BLaER1 treated with 17β-estradiol and CSF1 and Interleukin-3, amounts not matched to agents 10 nM and 100 nM (cell line): ENCODE measurements around the gene PLA2G3.

Experiments used
- H3K27ac ChIP-seq, 11 experiments: shearing (Covaris generic); formaldehyde crosslinking; 2 replicates each; pipeline ENCODE4 v1.8.1; 2022
- H3K27me3 ChIP-seq, 11 experiments: shearing (Covaris generic); formaldehyde crosslinking; 2 replicates each; pipeline ENCODE4 v1.8.1; 2022
- H3K36me3 ChIP-seq, 11 experiments: shearing (Covaris generic); formaldehyde crosslinking; 2 replicates each; pipeline ENCODE4 v1.8.1; 2022
- H3K4me1 ChIP-seq, 10 experiments: shearing (Covaris generic); formaldehyde crosslinking; 2 replicates each; pipeline ENCODE4 v1.8.1; 2022
- H3K4me2 ChIP-seq, 11 experiments: shearing (Covaris generic); formaldehyde crosslinking; 2 replicates each; pipeline ENCODE4 v1.8.1; 2022
- H3K4me3 ChIP-seq, 10 experiments: shearing (Covaris generic); formaldehyde crosslinking; 2 replicates each; pipeline ENCODE4 v1.8.1; 2022
- H3K9ac ChIP-seq, 11 experiments: shearing (Covaris generic); formaldehyde crosslinking; 2 replicates each; pipeline ENCODE4 v1.8.1; 2022
- H3K9me3 ChIP-seq, 11 experiments: shearing (Covaris generic); formaldehyde crosslinking; replicated peaks in 1 of 11; 2 replicates each; pipeline ENCODE4 v1.8.1; 2022
- H4K20me1 ChIP-seq, 11 experiments: shearing (Covaris generic); formaldehyde crosslinking; 2 replicates each; pipeline ENCODE4 v1.8.1; 2022
- Cebpa-rat ChIP-seq, 11 experiments: shearing (Covaris generic); IDR thresholded peaks; 2 replicates each; pipeline ENCODE4 v1.8.1; 2022

PLA2G3 gene

DNA sequence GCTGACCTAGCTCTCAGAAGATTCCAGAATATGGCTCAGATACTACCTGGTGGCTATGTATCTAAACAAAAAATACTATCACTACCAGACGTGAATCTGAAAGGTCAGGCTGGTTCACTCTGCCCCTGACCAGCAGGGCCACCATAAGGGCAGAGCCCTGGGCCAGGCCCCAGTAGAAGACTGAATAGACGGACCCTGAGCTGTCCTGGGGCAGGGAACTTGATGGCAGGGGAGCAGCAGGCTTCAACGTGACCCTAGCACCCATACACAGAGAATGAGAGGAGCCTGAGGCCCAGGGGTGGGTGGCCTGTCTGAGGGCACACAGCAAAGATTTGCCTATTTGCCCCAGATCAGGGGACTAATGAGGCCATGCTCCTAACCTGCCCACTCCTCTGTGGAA, 13.0 kb upstream of the PLA2G3 start:
- Histone ChIP-seq H3K4me1 (peaks cover 0 to 3% (median 0%) of the 10 kb centered on the region in 10 experiments; a peak in 1 of 20 replicates), H3K9me3 (no peaks in the 10 kb centered on the region), H3K36me3 (no peaks in the 10 kb centered on the region), H3K27ac (no peak overlapping the region), H3K4me3 (no peak overlapping the region), H3K27me3 (no peaks in the 10 kb centered on the region), H3K4me2 (no peak overlapping the region), H4K20me1 (no peaks in the 10 kb centered on the region), H3K9ac (peak overlapping the region in 1 of 11 experiments; percentile 22; a peak in 1 of 22 replicates)
- TF ChIP-seq Cebpa-rat (IDR thresholded peaks at IDR 0.05), result no peak

DNA sequence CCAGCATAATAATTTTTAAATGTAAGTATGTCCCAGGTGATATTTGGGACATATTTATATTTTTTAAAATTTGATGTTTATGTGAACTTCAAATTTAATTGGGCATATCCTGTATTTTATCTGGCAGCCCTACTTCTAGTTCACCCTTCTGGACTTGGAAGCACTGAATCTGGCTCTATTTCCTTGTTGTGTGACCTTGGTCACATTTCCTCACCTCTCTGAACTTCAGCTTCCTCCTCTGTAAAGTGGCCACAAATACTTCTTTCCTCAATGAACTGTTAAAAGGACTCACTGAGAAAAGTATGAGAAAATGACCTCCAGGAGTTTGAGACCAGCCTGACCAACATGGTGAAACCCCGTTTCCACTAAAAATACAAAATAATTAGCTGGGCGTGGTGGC, 11.6 kb upstream of the PLA2G3 start:
- Histone ChIP-seq H4K20me1 (no peaks in the 10 kb centered on the region), H3K4me2 (no peak overlapping the region), H3K4me3 (no peak overlapping the region), H3K27me3 (no peaks in the 10 kb centered on the region), H3K4me1 (peaks cover 0 to 3% (median 0%) of the 10 kb centered on the region in 10 experiments; a peak in 1 of 20 replicates), H3K9me3 (peaks cover 8 to 11% (median 10%) of the 10 kb centered on the region in 11 experiments), H3K36me3 (no peaks in the 10 kb centered on the region), H3K9ac (peak overlapping the region in 1 of 11 experiments; percentile 43; a peak in 1 of 22 replicates), H3K27ac (no peak overlapping the region)
- no peak for TF ChIP-seq Cebpa-rat (IDR thresholded peaks at IDR 0.05)

DNA sequence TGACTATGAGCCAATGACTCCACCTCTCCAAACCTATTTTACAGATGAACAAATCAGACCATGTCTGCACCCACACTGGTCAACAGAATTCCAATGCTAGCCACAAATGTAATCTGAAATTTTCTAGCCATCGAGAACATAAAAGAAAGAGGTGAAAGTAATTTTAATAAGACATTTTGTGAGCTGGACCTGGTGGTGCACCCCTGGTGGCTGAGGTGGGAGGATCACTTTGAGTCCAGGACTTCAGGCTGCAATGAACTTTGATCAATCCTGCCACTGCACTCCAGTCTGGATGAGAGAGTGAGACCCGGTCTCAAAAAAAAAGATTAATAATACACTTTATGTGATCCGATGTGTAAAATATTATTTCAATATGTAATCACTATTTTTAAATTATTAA, 10.3 kb upstream of the PLA2G3 start:
- Histone ChIP-seq H3K27ac (no peak overlapping the region), H3K4me1 (peaks cover 0 to 3% (median 0%) of the 10 kb centered on the region in 10 experiments; a peak in 1 of 20 replicates), H3K27me3 (no peaks in the 10 kb centered on the region), H3K4me3 (no peak overlapping the region), H3K9me3 (peaks cover 13 to 18% (median 16%) of the 10 kb centered on the region in 11 experiments), H3K9ac (no peak overlapping the region), H3K4me2 (no peak overlapping the region), H3K36me3 (no peaks in the 10 kb centered on the region), H4K20me1 (no peaks in the 10 kb centered on the region)
- no peak for TF ChIP-seq Cebpa-rat (IDR thresholded peaks at IDR 0.05)

DNA sequence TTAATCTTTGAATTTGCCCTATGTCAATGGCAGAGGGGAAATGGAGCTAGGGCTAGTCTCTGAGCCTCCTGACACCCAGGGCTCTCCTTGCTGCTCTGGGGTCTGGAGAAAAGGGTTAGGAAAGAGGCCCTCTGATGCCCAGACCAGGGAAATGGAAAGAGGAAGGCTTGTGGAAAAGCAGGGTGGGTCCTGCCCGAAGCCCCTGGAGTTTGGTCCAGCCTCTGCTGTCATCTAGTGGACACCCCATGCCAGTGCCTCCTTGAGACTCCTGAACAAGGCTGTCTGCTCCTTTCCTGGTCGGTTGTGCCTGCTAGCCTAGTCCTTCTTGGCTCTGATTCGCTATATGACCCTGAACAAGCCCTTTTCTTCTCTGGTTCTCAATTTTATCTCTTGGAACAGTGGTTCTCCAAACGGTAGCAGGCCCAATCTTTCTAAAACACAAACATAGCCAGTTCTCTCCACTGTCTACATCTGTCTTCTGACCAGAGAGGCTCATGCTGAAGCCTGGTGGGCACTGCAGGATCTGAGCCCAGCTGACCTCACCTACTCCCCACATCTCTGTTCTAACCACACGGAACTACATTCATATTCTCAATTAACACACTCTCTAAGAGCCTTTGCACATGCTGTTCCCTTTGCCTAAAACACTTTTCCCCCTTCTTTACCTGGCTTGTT, 8.8 kb upstream of the PLA2G3 start:
- H3K4me1 ChIP-seq, result peaks cover 0 to 3% (median 0%) of the 10 kb centered on the region in 10 experiments; a peak in 1 of 20 replicates
- peak overlapping the region in 1 of 11 experiments; percentile 15; a peak in 1 of 22 replicates for H3K9ac ChIP-seq
- no peak overlapping the region; a peak in 1 of 22 replicates for H3K27ac ChIP-seq
- no peaks in the 10 kb centered on the region for H3K27me3 ChIP-seq
- H3K36me3 ChIP-seq, result no peaks in the 10 kb centered on the region
- no peak overlapping the region for H3K4me2 ChIP-seq
- H3K9me3 ChIP-seq, result peaks cover 13 to 31% (median 23%) of the 10 kb centered on the region in 11 experiments
- H4K20me1 ChIP-seq, result no peaks in the 10 kb centered on the region
- no peak overlapping the region for H3K4me3 ChIP-seq
- TF ChIP-seq Cebpa-rat (IDR thresholded peaks at IDR 0.05), result no peak

DNA sequence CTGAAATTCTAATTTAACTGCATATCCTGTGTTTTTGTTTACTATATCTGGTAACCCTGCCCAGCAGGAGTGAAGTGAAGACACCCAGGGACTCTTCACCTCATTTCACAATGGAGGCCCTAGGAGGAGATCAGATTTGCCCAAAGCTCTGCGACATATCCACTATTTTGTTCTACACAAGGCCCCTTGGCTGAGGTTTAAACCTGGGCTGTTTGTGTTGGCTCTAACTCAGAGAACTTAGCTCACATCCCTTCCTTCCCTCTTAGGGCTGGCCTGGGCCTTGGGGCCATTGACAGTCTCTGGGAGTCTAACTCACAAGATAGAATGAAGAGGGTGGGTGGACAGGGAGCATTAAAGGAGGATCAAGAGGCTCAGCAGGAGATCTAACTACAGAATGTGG, 8.2 kb upstream of the PLA2G3 start:
- no peak for TF ChIP-seq Cebpa-rat (IDR thresholded peaks at IDR 0.05)
- H3K36me3 ChIP-seq, result no peaks in the 10 kb centered on the region
- H3K4me2 ChIP-seq, result no peak overlapping the region
- H3K4me3 ChIP-seq, result no peak overlapping the region
- no peak overlapping the region for H3K27ac ChIP-seq
- no peak overlapping the region for H3K9ac ChIP-seq
- H3K9me3 ChIP-seq, result peaks cover 13 to 31% (median 23%) of the 10 kb centered on the region in 11 experiments
- peaks cover 0 to 3% (median 0%) of the 10 kb centered on the region in 10 experiments; a peak in 1 of 20 replicates for H3K4me1 ChIP-seq
- no peaks in the 10 kb centered on the region for H4K20me1 ChIP-seq
- no peaks in the 10 kb centered on the region for H3K27me3 ChIP-seq

DNA sequence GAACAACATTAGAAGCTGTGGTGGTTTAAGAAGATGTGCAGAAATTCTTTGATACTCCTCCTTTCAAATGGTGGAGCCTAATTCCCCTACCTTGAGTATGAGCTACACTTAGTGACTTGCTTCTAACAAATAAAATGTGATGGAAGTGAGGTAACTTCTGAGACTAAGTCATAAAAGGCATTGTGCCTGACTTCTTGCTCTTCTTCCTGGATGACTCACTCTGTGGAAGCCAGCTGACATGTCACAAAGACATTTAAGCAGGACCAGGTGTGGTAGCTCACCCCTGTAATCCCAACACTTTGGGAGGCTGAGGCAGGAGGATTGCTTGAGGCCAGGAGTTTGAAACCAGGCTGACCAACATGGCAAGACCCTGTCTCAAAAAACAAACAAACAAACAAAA, 3.9 kb upstream of the PLA2G3 start:
- H3K4me2 ChIP-seq, result no peak overlapping the region

DNA sequence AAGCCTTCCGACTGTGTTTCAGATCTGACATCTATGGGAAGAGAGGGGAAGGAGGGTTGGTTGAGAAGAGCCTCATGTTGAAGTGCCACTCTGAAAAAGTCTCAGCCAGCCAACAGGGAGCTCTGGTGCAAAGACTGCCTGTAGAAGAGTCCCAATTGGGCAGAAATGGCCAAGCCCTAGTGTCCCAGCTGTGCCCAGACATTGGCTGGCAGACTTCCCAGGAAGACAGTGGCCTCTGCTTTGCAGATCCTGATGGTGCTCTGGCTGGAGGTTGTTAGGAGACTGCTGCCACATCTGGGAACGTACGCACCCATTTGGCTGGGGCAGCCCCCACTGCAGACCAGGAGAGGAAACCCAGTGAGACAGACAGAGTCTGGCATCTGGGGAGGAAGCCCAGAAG, 3.2 kb upstream of the PLA2G3 start:
- no peak for TF ChIP-seq Cebpa-rat (IDR thresholded peaks at IDR 0.05)
- Histone ChIP-seq H3K27me3 (no peaks in the 10 kb centered on the region), H3K9me3 (peaks cover 13 to 31% (median 23%) of the 10 kb centered on the region in 11 experiments), H4K20me1 (no peaks in the 10 kb centered on the region; a peak in 1 of 22 replicates), H3K36me3 (no peaks in the 10 kb centered on the region), H3K4me1 (no peaks in the 10 kb centered on the region), H3K4me3 (no peak overlapping the region), H3K27ac (no peak overlapping the region), H3K9ac (no peak overlapping the region), H3K4me2 (no peak overlapping the region)

More for the DNA sequence above, 3.9 kb upstream of the PLA2G3 start:
- Histone ChIP-seq H3K4me1 (peaks cover 0 to 3% (median 0%) of the 10 kb centered on the region in 10 experiments; a peak in 1 of 20 replicates), H3K27ac (no peak overlapping the region), H3K27me3 (no peaks in the 10 kb centered on the region), H3K36me3 (no peaks in the 10 kb centered on the region), H3K9ac (no peak overlapping the region), H3K9me3 (peaks cover 13 to 31% (median 23%) of the 10 kb centered on the region in 11 experiments), H3K4me3 (no peak overlapping the region), H4K20me1 (no peaks in the 10 kb centered on the region; a peak in 1 of 22 replicates)
- no peak for TF ChIP-seq Cebpa-rat (IDR thresholded peaks at IDR 0.05)

DNA sequence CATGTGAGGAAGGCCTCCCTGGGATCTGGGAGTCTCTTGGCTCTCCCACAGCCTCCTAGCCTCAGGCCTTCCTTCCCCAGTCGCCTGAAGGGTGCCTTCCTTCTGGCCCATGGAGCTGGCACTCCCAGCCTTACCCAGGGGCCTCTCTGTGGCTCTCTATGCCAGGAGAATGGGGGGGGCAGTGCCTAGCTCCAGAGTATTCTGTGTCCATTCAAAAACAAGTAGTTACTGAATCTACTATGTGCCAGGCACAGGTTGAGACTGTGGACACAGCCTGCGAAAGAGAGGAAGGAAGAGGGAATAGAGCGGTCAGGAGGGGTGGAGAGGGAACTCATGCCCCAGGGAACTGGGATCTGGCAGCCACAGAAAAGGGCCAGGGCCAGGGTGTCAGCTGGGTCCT, 2.7 kb upstream of the PLA2G3 start:
- no peak overlapping the region for H3K4me3 ChIP-seq
- H3K27ac ChIP-seq, result no peak overlapping the region
- no peaks in the 10 kb centered on the region for H3K36me3 ChIP-seq
- peaks cover 13 to 31% (median 23%) of the 10 kb centered on the region in 11 experiments for H3K9me3 ChIP-seq
- no peaks in the 10 kb centered on the region for H3K27me3 ChIP-seq
- no peaks in the 10 kb centered on the region; a peak in 1 of 22 replicates for H4K20me1 ChIP-seq
- H3K9ac ChIP-seq, result no peak overlapping the region
- no peaks in the 10 kb centered on the region for H3K4me1 ChIP-seq
- TF ChIP-seq Cebpa-rat (IDR thresholded peaks at IDR 0.05), result no peak
- no peak overlapping the region for H3K4me2 ChIP-seq

DNA sequence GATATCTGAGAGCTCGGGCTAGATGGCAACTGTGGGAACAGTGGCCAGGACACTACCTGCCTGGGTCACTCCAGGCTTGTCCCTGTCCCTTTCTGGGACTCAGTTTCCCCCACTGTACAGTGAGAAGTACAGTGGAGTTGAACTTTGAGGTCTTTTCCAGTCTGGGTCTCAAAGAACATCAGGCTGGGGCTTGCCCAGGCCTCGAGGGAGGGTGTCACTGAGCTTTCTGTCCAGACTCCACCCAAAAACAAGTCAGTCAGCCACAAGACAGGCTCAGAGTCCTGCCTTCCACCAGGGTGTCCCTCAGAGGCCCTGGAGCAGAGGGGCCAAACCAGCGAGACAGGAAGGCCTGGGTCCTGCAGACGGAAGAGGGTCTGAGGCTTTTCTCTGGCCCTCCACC, 2.0 kb upstream of the PLA2G3 start:
- H3K27ac ChIP-seq, result no peak overlapping the region
- no peaks in the 10 kb centered on the region for H3K27me3 ChIP-seq
- H3K4me1 ChIP-seq, result no peaks in the 10 kb centered on the region
- no peak overlapping the region for H3K9ac ChIP-seq
- H3K4me2 ChIP-seq, result no peak overlapping the region
- H3K9me3 ChIP-seq, result peaks cover 10 to 26% (median 16%) of the 10 kb centered on the region in 11 experiments
- H3K36me3 ChIP-seq, result no peaks in the 10 kb centered on the region
- no peaks in the 10 kb centered on the region; a peak in 2 of 22 replicates for H4K20me1 ChIP-seq
- no peak for TF ChIP-seq Cebpa-rat (IDR thresholded peaks at IDR 0.05)
- no peak overlapping the region for H3K4me3 ChIP-seq

DNA sequence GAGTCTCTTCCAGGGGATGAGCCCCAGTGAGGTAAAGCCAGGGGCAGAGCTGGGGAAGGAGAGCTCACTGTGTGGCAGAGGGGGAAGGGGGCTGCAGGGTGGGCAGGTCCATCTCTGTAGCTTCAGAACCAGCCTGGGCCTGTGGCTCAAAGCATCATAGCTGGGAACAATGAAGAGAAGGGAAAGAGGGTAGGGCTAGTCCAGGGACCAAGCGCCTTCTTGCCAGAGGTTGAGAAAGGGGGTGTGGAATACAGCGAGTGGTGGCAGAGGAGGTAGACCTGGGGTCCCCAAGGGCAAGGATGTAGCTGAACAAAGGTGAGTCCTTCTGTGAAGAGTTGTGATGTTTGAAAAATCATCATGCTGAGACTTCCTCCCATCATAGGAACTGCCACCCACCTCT, 1.2 kb upstream of the PLA2G3 start:
- H3K4me3 ChIP-seq, result no peak overlapping the region
- H3K27ac ChIP-seq, result no peak overlapping the region
- H3K4me2 ChIP-seq, result no peak overlapping the region
- no peak overlapping the region for H3K9ac ChIP-seq
- H3K9me3 ChIP-seq, result peaks cover 2 to 18% (median 9%) of the 10 kb centered on the region in 11 experiments; a peak in 20 of 22 replicates
- H4K20me1 ChIP-seq, result no peaks in the 10 kb centered on the region; a peak in 2 of 22 replicates
- no peaks in the 10 kb centered on the region for H3K27me3 ChIP-seq
- H3K4me1 ChIP-seq, result no peaks in the 10 kb centered on the region
- no peak for TF ChIP-seq Cebpa-rat (IDR thresholded peaks at IDR 0.05)
- H3K36me3 ChIP-seq, result no peaks in the 10 kb centered on the region
